Ascending aorta (tissue), 2 donors: ENCODE results near the gene TBC1D1. TPM values are rescaled to one million over a fixed set of nuclear protein-coding genes. Genes with fewer than 3 reads are reported as not detected.

Experiments
- DNase-seq, 2 donors: peaks; one replicate each; pipeline ENCODE4 v3.0.0-alpha.2; 2019; ENCODE audit warnings: low spot score in 2 of 2
- H3K27ac ChIP-seq, 2 donors: fragments of 200-600 bp; sonication (generic); one replicate each; pipeline ENCODE4 v1.5.1; 2016 to 2017; ENCODE audit warnings: mild to moderate bottlenecking in 1 of 2
- H3K27me3 ChIP-seq: fragments of 200-600 bp; sonication (generic); one replicate; pipeline ENCODE4 v1.5.1; 2017
- H3K36me3 ChIP-seq, 2 donors: fragments of 200-600 bp; sonication (generic); one replicate each; pipeline ENCODE4 v1.5.1; 2016
- H3K4me1 ChIP-seq, 2 donors: fragments of 200-600 bp; sonication (generic); one replicate each; pipeline ENCODE4 v1.5.1; 2016 to 2017; ENCODE audit warnings: mild to moderate bottlenecking in 1 of 2
- H3K4me3 ChIP-seq, 2 donors: fragments of 200-600 bp; sonication (generic); one replicate each; pipeline ENCODE4 v1.5.1; 2016 to 2017; ENCODE audit warnings: mild to moderate bottlenecking in 1 of 2
- H3K9me3 ChIP-seq, 2 donors: fragments of 200-600 bp; sonication (generic); one replicate each; pipeline ENCODE4 v1.5.1; 2016
- CTCF ChIP-seq, 3 experiments: fragments of 200-600 bp in 2 of 3; fragments of 450-650 bp in 1 of 3; sonication (generic) in 2 of 3; IDR thresholded peaks; one replicate each; pipeline ENCODE4 v1.5.1; 2016 to 2019; ENCODE audit warnings: antibody characterized with exemption in 3 of 3, mild to moderate bottlenecking in 1 of 3, moderate library complexity in 1 of 3
- intact Hi-C: fragments of 100-400 bp; cut with DNase I; formaldehyde crosslinking; loops from one replicate; pipeline ENCODE4 v1.15.1; 2023
- total RNA-seq: library from RNA; depleted of rRNA; stranded (reverse); fragments of >200 nt; gene quantifications from one replicate; pipeline ENCODE4 v1.1.0, GENCODE V29; 2016

The TBC1D1 gene
- total RNA-seq, 1 donor from 2014 or later = 132 TPM

GRCh38 chr4:37928426-37929416 lies 37.8 kb downstream of the TBC1D1 start:
- no peak overlapping the region for H3K27ac ChIP-seq
- no peaks in the 10 kb centered on the region for H3K9me3 ChIP-seq
- H3K4me1 ChIP-seq = peaks cover 0 to 2% of the 10 kb centered on the region in 2 donors
- H3K4me3 ChIP-seq = no peak overlapping the region
- no peaks in the 10 kb centered on the region for H3K36me3 ChIP-seq
- intact Hi-C loops = no loop called here
- no peaks in the 10 kb centered on the region for H3K27me3 ChIP-seq
- DNase-seq = no peak
- no peak for TF ChIP-seq CTCF (IDR thresholded peaks at IDR 0.05)

- no peak for TF ChIP-seq CTCF (IDR thresholded peaks at IDR 0.05)
- peaks cover 2 to 4% of the 10 kb centered on the region in 2 donors for H3K4me1 ChIP-seq
- DNase-seq = no peak
- no peak overlapping the region for H3K4me3 ChIP-seq
- intact Hi-C loops = no loop called here
- no peaks in the 10 kb centered on the region for H3K27me3 ChIP-seq
- H3K9me3 ChIP-seq = no peaks in the 10 kb centered on the region
- no peak overlapping the region for H3K27ac ChIP-seq
- H3K36me3 ChIP-seq = no peaks in the 10 kb centered on the region
These were observed 43.2 kb downstream of the TBC1D1 start for GRCh38 chr4:37934096-37934495.

- TF ChIP-seq CTCF (IDR thresholded peaks at IDR 0.05) = no peak
- Histone ChIP-seq H3K4me3 (no peak overlapping the region), H3K4me1 (peaks cover 2 to 4% of the 10 kb centered on the region in 2 donors), H3K36me3 (no peaks in the 10 kb centered on the region), H3K27ac (no peak overlapping the region), H3K27me3 (no peaks in the 10 kb centered on the region), H3K9me3 (no peaks in the 10 kb centered on the region)
- intact Hi-C loops = no loop called here
- no peak for DNase-seq
These were observed 43.7 kb downstream of the TBC1D1 start for GRCh38 chr4:37934609-37935008.

- no peaks in the 10 kb centered on the region for H3K9me3 ChIP-seq
- no peak overlapping the region for H3K4me3 ChIP-seq
- TF ChIP-seq CTCF (IDR thresholded peaks at IDR 0.05) = no peak
- no peak for DNase-seq
- H3K4me1 ChIP-seq = peaks cover 2 to 4% of the 10 kb centered on the region in 2 donors
- H3K27ac ChIP-seq = no peak overlapping the region
- H3K27me3 ChIP-seq = no peaks in the 10 kb centered on the region
- no peaks in the 10 kb centered on the region for H3K36me3 ChIP-seq
- intact Hi-C loops = no loop called here
These were observed 44.1 kb downstream of the TBC1D1 start for GRCh38 chr4:37935026-37935425.

- no peak for TF ChIP-seq CTCF (IDR thresholded peaks at IDR 0.05)
- DNase-seq = no peak
- Histone ChIP-seq H3K27me3 (no peaks in the 10 kb centered on the region), H3K27ac (no peak overlapping the region), H3K36me3 (no peaks in the 10 kb centered on the region), H3K4me1 (peaks cover 2 to 4% of the 10 kb centered on the region in 2 donors), H3K4me3 (no peak overlapping the region), H3K9me3 (no peaks in the 10 kb centered on the region)
- intact Hi-C loops = no loop called here
These were observed 46.1 kb downstream of the TBC1D1 start for GRCh38 chr4:37936889-37937498.
